Measurements from ENCODE around the gene DLGAP1. TPM values are rescaled to one million over a fixed set of nuclear protein-coding genes. Genes with fewer than 3 reads are reported as not detected.

Gene DLGAP1
- total and polyA plus RNA-seq, 2 of the 8 experiments (the other 6 are each of a cell fraction or from before 2014, with no cell fraction given), result 11.8 to 16.9 TPM

DNA sequence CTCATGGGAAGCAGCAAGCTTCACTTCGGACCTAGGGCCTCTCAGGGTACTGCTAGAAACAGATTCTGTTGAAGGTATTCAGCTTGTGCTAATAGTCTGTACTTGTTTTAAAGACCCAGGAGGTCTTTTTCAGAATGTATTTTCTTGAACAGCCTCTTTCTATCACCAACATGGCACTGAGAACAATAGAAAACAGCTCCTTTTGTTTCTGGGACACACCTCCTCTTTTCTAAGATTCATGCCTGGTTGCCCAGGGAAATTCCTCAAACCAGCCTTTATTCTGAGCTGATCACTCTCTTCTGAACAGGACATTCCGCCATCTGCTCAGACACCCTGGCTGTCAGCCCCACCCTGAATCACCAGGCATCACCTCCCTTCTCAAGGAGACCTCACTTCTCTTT, 615.5 kb downstream of the DLGAP1 start:
- H4K5ac ChIP-seq (ENCODE audit: insufficient read length, low read depth, low read length), result no peak overlapping the region
- CTCF ChIA-PET (ENCODE audit: partially characterized antibody), result interaction anchor here (0.6 to 2.3 kb wide), 5 partner anchors 30 to 155 kb away, joined by 3 to 7 read pairs (median 4); no protein-coding TSS in a partner anchor
- no peak overlapping the region for H3K4me3 ChIP-seq (ENCODE audit: extremely low read depth in 1 of 4, insufficient read depth in 2 of 4, low read depth in 3 of 4, low read length in 4 of 4)
- no peak overlapping the region for H2BK15ac ChIP-seq (ENCODE audit: low read length)
- no peak overlapping the region for H3K23ac ChIP-seq (ENCODE audit: insufficient read length)
- TF ChIP-seq RAD21 (IDR thresholded peaks at IDR 0.05 in 1 of 2, conservative IDR thresholded peaks at IDR 0.05 in 1 of 2; ENCODE audit: low read depth in 2 of 2, low read length in 2 of 2) (no peak), POLR2AphosphoS5 (IDR thresholded peaks at IDR 0.05; ENCODE audit: low read depth, low read length) (no peak), SP2 (IDR thresholded peaks at IDR 0.05; ENCODE audit: low read length) (no peak), POLR2A (IDR thresholded peaks at IDR 0.05; ENCODE audit: control extremely low read depth in 1 of 2, low read depth in 2 of 2, low read length in 2 of 2) (no peak), CBX8 (IDR thresholded peaks at IDR 0.05; ENCODE audit: borderline replicate concordance, low read depth, low read length) (no peak), ZNF274 (IDR thresholded peaks at IDR 0.05; ENCODE audit: borderline replicate concordance, extremely low read depth, low read length) (no peak), MAFK (IDR thresholded peaks at IDR 0.05; ENCODE audit: low read depth, low read length) (no peak)
- TF ChIP-seq, protein P1, sequence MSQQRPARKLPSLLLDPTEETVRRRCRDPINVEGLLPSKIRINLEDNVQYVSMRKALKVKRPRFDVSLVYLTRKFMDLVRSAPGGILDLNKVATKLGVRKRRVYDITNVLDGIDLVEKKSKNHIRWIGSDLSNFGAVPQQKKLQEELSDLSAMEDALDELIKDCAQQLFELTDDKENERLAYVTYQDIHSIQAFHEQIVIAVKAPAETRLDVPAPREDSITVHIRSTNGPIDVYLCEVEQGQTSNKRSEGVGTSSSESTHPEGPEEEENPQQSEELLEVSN (IDR thresholded peaks at IDR 0.05), result no peak
- H2BK5ac ChIP-seq (ENCODE audit: low read depth, low read length), result no peak overlapping the region; the same call in 1 of the 2 replicates
- 78% methylated on average over 2 of the region's 2 CpGs; no CpG with 5 or more reads in 1 of the 2 experiments for WGBS, 2 experiments (ENCODE audit: extremely low coverage in 1 of 2, insufficient coverage in 1 of 2, insufficient read length in 1 of 2, insufficient replicate concordance in 2 of 2, low coverage in 1 of 2, low lambda C conversion rate in 2 of 2, missing lambda C conversion rate in 1 of 2)
- no peaks in the 10 kb centered on the region for H3K27me3 ChIP-seq (replicated peaks in 1 of 4; ENCODE audit: control insufficient read depth in 3 of 4, extremely low read depth in 1 of 4, insufficient read depth in 3 of 4, low read length in 3 of 4)
- H3K18ac ChIP-seq (ENCODE audit: extremely low read depth, low read length), result no peak overlapping the region
- peak overlapping the region in 1 of 2 experiments; percentile 3; a peak in 1 of 4 replicates for H3K4me2 ChIP-seq (ENCODE audit: insufficient read depth in 1 of 2, low read depth in 2 of 2, low read length in 2 of 2)
- POLR2A ChIA-PET (ENCODE audit: partially characterized antibody), result no interaction called here
- no peak overlapping the region for H3K27ac ChIP-seq (ENCODE audit: low read depth, low read length)
- no peak overlapping the region for H4K8ac ChIP-seq (ENCODE audit: extremely low read depth, insufficient read depth, low read length)
- H3K9ac ChIP-seq (replicated peaks in 1 of 4; ENCODE audit: extremely low read depth in 1 of 4, low read depth in 3 of 4, low read length in 3 of 4), result no peak overlapping the region
- peaks cover 0 to 4% (median 2%) of the 10 kb centered on the region in 4 experiments; a peak in 4 of 7 replicates for H3K4me1 ChIP-seq (replicated peaks in 1 of 4; ENCODE audit: control insufficient read depth in 3 of 4, insufficient read depth in 4 of 4, low read length in 3 of 4)
- H2AFZ ChIP-seq (ENCODE audit: low read length), result no peak overlapping the region
- H2BK20ac ChIP-seq (ENCODE audit: low read length), result 0 out of 2 replicates have a peak overlapping the region, but pooled peaks have one; percentile 75
- H3K23me2 ChIP-seq (ENCODE audit: low read depth, low read length), result no peaks in the 10 kb centered on the region
- H4K20me1 ChIP-seq (replicated peaks in 1 of 2; ENCODE audit: control insufficient read depth in 1 of 2, insufficient read depth in 2 of 2, low read length in 2 of 2), result no peaks in the 10 kb centered on the region
- FAIRE-seq (peak; percentile 60), DNase-seq (ENCODE audit: low read depth in 1 of 2, low spot score in 2 of 2) (no peak)
- H4K91ac ChIP-seq (replicated peaks; ENCODE audit: insufficient read length, low read length), result no peak overlapping the region
- no peaks in the 10 kb centered on the region for H3K79me1 ChIP-seq (ENCODE audit: low read depth, low read length)
- no peak overlapping the region for H2BK12ac ChIP-seq (ENCODE audit: low read depth, low read length)
- H3K9me3 ChIP-seq (ENCODE audit: insufficient read depth in 2 of 2, low read depth in 1 of 2, low read length in 1 of 2), result no peaks in the 10 kb centered on the region
- no peak overlapping the region for H3K14ac ChIP-seq (ENCODE audit: insufficient read length)
- H3K56ac ChIP-seq (replicated peaks; ENCODE audit: insufficient read length, low read depth, low read length), result no peak overlapping the region
- no peak overlapping the region for H2AK5ac ChIP-seq (ENCODE audit: low read depth, low read length)
- H2BK120ac ChIP-seq (replicated peaks; ENCODE audit: low read depth, low read length), result no peak overlapping the region
- H3K4ac ChIP-seq (replicated peaks; ENCODE audit: insufficient read length, low read depth, low read length), result no peak overlapping the region
- no peaks in the 10 kb centered on the region for H3K79me2 ChIP-seq (ENCODE audit: control insufficient read depth in 1 of 2, insufficient read depth in 2 of 2, low read length in 2 of 2)
- no peaks in the 10 kb centered on the region for H3K36me3 ChIP-seq (ENCODE audit: control insufficient read depth in 2 of 4, insufficient read depth in 4 of 4, low read length in 3 of 4)
